GM23338 (cell line): ENCODE results near the gene RBM19. TPM values are rescaled to one million over a fixed set of nuclear protein-coding genes. Genes with fewer than 3 reads are reported as not detected.

ENCODE experiments used
- ATAC-seq: fragments of 200-7000 bp; cut with Tn5 transposase; 3 replicates; pipeline ENCODE4 v1.9.1; 2020
- DNase-seq: peaks from one replicate; pipeline ENCODE4 v3.0.0-alpha.2; 2015; ENCODE audit warnings: low spot score
- H2AFZ ChIP-seq: fragments of 200-600 bp; sonication (generic); 2 replicates; pipeline ENCODE4 v1.8.0; 2016; ENCODE audit warnings: antibody characterized with exemption, mild to moderate bottlenecking, moderate library complexity
- H3F3A ChIP-seq: fragments of 200-600 bp; sonication (generic); replicated peaks from 2 replicates; pipeline ENCODE4 v1.8.0; 2017; ENCODE audit warnings: antibody characterized with exemption, mixed run types, low read depth
- H3K27ac ChIP-seq: fragments of 200-600 bp; sonication (generic); 2 replicates; pipeline ENCODE4 v1.6.1; 2016; ENCODE audit warnings: low read depth
- H3K27me3 ChIP-seq: fragments of 200-600 bp; sonication (generic); 2 replicates; pipeline ENCODE4 v1.8.0; 2016; ENCODE audit warnings: mild to moderate bottlenecking, mixed run types, moderate library complexity; ENCODE audit not compliant: insufficient read depth
- H3K36me3 ChIP-seq: fragments of 200-600 bp; sonication (generic); 2 replicates; pipeline ENCODE4 v1.8.0; 2016; ENCODE audit warnings: mild to moderate bottlenecking; ENCODE audit not compliant: insufficient read depth
- H3K4me1 ChIP-seq: fragments of 200-600 bp; sonication (generic); 2 replicates; pipeline ENCODE4 v1.8.0; 2016; ENCODE audit warnings: mild to moderate bottlenecking, moderate library complexity; ENCODE audit not compliant: insufficient read depth
- H3K4me2 ChIP-seq: fragments of 200-600 bp; sonication (generic); 2 replicates; pipeline ENCODE4 v1.7.1; 2017; ENCODE audit warnings: mixed run types
- H3K4me3 ChIP-seq: fragments of 200-600 bp; sonication (generic); 2 replicates; pipeline ENCODE4 v1.6.1; 2016; ENCODE audit warnings: mixed run types
- H3K79me2 ChIP-seq: fragments of 200-600 bp; sonication (generic); replicated peaks from 2 replicates; pipeline ENCODE4 v1.8.0; 2017; ENCODE audit warnings: mild to moderate bottlenecking; ENCODE audit not compliant: insufficient read depth
- H3K9me2 ChIP-seq: fragments of 200-600 bp; sonication (generic); 2 replicates; pipeline ENCODE4 v1.8.0; 2017; ENCODE audit not compliant: insufficient read depth
- H4K20me1 ChIP-seq: fragments of 200-600 bp; sonication (generic); replicated peaks from 2 replicates; pipeline ENCODE4 v1.8.0; 2017; ENCODE audit warnings: mild to moderate bottlenecking; ENCODE audit not compliant: insufficient read depth
- H3K27ac Mint-ChIP-seq: 2 replicates; pipeline ENCODE4 v1.8.0; 2020; ENCODE audit warnings: inconsistent platforms, mild to moderate bottlenecking, moderate library complexity, mixed read lengths
- H3K27me3 Mint-ChIP-seq: 3 replicates; pipeline ENCODE4 v1.8.0; 2022; ENCODE audit warnings: low read depth, mild to moderate bottlenecking, moderate library complexity, mixed read lengths, inconsistent platforms; ENCODE audit not compliant: insufficient read depth, poor library complexity
- H3K36me3 Mint-ChIP-seq: 3 replicates; pipeline ENCODE4 v1.8.0; 2021; ENCODE audit warnings: low read depth, mild to moderate bottlenecking, inconsistent platforms, moderate library complexity, mixed read lengths
- H3K4me1 Mint-ChIP-seq: 3 replicates; pipeline ENCODE4 v1.8.0; 2020; ENCODE audit warnings: mild to moderate bottlenecking, inconsistent platforms, mixed read lengths
- H3K4me3 Mint-ChIP-seq: 3 replicates; pipeline ENCODE4 v1.8.0; 2021; ENCODE audit warnings: moderate library complexity, mild to moderate bottlenecking, inconsistent platforms, mixed read lengths
- H3K9me3 Mint-ChIP-seq: 3 replicates; pipeline ENCODE4 v1.8.0; 2020; ENCODE audit warnings: moderate library complexity, mild to moderate bottlenecking, inconsistent platforms, mixed read lengths
- EZH2 ChIP-seq: fragments of 200-600 bp; sonication (generic); IDR thresholded peaks from one replicate; pipeline ENCODE4 v1.8.0; 2017; ENCODE audit warnings: antibody characterized with exemption, mild to moderate bottlenecking, low read depth; ENCODE audit not compliant: unreplicated experiment
- NANOG ChIP-seq: IDR thresholded peaks from 2 replicates; pipeline ENCODE4 v1.6.1; 2016; ENCODE audit warnings: antibody characterized with exemption, borderline replicate concordance
- polyA plus RNA-seq: library from polyadenylated mRNA; unstranded; fragments of >200 nt; fragmentation: Nextera tagmentation; extraction: Ambion mirVana; gene quantifications from 2 replicates; pipeline ENCODE4 v1.2.1, GENCODE V29; 2016
- total RNA-seq: library from RNA; depleted of rRNA; stranded (reverse); fragments of >200 nt; shearing (Covaris generic); gene quantifications from 2 replicates; pipeline ENCODE4 v1.2.3, GENCODE V29; 2014
- TF ChIP-seq, protein P1 (sequence below): IDR thresholded peaks from one replicate; pipeline ENCODE4 v1.6.1; 2018; ENCODE audit warnings: antibody characterized with exemption; ENCODE audit not compliant: unreplicated experiment
- TF ChIP-seq, protein P2 (sequence below): IDR thresholded peaks from 2 replicates; pipeline ENCODE4 v1.6.1; 2016; ENCODE audit warnings: antibody characterized with exemption
- TF ChIP-seq, protein P3 (sequence below), 2 experiments: fragments of 200-600 bp in 1 of 2; sonication (generic) in 1 of 2; conservative IDR thresholded peaks; 2 replicates each; pipeline versions ENCODE4 v1.5.1 to v1.6.1; 2016 to 2017; ENCODE audit warnings: antibody characterized with exemption in 2 of 2, low read depth in 2 of 2, mild to moderate bottlenecking in 2 of 2, moderate library complexity in 1 of 2

Gene RBM19
- total and polyA plus RNA-seq, 2 experiments from 2014 or later, result 43.4 to 56.7 TPM

DNA sequence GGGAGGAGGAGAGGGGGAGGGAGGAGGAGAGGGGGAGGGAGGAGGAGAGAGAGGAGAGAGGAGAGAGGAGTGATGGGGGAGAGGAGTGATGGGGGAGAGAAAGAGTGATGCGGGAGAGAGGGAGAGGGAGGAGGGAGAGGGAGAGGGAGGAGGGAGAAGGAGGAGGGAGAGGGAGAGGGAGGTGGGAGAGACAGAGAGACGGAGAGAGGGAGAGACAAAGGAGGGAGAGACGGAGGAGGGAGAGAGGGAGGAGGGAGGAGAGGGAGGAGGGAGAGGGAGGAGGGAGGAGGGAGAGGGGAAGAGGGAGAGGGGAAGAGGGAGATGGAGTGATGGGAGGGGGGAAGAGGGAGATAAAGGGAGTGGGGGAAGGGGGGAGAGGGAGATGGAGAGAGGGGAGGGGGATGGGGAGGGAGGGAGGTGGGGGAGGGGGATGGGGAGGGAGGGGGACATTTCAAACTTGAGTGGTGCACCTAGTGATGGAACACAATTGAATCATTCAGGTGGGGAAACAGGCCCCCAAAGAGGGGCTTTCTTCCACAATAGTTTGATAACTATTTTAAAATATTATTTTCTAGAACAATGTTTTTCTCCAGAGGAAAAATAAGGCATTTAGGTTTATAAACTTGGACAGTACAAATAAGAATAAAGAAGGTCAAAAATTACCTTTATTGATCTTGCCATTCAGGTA is 46.8 kb upstream of the RBM19 start (continued):
- TF ChIP-seq, protein P1, sequence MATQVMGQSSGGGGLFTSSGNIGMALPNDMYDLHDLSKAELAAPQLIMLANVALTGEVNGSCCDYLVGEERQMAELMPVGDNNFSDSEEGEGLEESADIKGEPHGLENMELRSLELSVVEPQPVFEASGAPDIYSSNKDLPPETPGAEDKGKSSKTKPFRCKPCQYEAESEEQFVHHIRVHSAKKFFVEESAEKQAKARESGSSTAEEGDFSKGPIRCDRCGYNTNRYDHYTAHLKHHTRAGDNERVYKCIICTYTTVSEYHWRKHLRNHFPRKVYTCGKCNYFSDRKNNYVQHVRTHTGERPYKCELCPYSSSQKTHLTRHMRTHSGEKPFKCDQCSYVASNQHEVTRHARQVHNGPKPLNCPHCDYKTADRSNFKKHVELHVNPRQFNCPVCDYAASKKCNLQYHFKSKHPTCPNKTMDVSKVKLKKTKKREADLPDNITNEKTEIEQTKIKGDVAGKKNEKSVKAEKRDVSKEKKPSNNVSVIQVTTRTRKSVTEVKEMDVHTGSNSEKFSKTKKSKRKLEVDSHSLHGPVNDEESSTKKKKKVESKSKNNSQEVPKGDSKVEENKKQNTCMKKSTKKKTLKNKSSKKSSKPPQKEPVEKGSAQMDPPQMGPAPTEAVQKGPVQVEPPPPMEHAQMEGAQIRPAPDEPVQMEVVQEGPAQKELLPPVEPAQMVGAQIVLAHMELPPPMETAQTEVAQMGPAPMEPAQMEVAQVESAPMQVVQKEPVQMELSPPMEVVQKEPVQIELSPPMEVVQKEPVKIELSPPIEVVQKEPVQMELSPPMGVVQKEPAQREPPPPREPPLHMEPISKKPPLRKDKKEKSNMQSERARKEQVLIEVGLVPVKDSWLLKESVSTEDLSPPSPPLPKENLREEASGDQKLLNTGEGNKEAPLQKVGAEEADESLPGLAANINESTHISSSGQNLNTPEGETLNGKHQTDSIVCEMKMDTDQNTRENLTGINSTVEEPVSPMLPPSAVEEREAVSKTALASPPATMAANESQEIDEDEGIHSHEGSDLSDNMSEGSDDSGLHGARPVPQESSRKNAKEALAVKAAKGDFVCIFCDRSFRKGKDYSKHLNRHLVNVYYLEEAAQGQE, result no peak
- TF ChIP-seq, protein P2, sequence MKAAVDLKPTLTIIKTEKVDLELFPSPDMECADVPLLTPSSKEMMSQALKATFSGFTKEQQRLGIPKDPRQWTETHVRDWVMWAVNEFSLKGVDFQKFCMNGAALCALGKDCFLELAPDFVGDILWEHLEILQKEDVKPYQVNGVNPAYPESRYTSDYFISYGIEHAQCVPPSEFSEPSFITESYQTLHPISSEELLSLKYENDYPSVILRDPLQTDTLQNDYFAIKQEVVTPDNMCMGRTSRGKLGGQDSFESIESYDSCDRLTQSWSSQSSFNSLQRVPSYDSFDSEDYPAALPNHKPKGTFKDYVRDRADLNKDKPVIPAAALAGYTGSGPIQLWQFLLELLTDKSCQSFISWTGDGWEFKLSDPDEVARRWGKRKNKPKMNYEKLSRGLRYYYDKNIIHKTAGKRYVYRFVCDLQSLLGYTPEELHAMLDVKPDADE, result no peak

DNA sequence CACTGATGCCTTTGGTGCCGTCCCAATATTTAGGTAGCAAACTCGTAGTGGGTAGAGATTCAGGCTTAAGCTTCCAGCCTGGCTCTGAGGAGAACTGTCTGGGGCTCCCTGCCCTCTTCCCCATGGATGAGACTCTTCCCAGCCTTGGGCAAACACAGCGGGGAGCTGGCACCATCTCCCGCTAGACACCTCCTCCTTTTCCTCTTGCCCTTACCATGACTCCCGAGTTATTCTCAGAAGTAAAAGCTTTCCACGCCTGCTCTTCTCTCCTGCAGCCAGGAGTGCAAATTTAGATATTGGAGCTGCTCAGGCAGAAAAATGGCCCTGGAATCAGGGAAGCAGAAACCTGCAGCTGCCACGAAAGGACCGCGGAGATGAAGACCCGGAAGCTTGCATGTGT is 45.6 kb upstream of the RBM19 start:
- peaks cover 3% of the 10 kb centered on the region; the same call in 2 of the 3 replicates for H3K36me3 Mint-ChIP-seq
- Histone ChIP-seq H3K4me3 (no peak overlapping the region), H3K79me2 (no peaks in the 10 kb centered on the region), H3K27me3 (no peaks in the 10 kb centered on the region), H3K4me1 (no peaks in the 10 kb centered on the region), H4K20me1 (no peaks in the 10 kb centered on the region), H3K9me2 (peaks cover 5% of the 10 kb centered on the region; the same call in 1 of the 2 replicates), H3F3A (no peaks in the 10 kb centered on the region), H2AFZ (no peak overlapping the region), H3K4me2 (no peak overlapping the region), H3K27ac (no peak overlapping the region), H3K36me3 (no peaks in the 10 kb centered on the region)
- peaks cover 14% of the 10 kb centered on the region for H3K27me3 Mint-ChIP-seq
- TF ChIP-seq NANOG, result no peak
- TF ChIP-seq EZH2, result no peak
- no peak overlapping the region for H3K4me3 Mint-ChIP-seq
- ATAC-seq (no peak), DNase-seq (no peak)
- H3K27ac Mint-ChIP-seq, result no peak overlapping the region
- H3K9me3 Mint-ChIP-seq, result peaks cover 12% of the 10 kb centered on the region
- peaks cover 4% of the 10 kb centered on the region; the same call in 2 of the 3 replicates for H3K4me1 Mint-ChIP-seq

DNA sequence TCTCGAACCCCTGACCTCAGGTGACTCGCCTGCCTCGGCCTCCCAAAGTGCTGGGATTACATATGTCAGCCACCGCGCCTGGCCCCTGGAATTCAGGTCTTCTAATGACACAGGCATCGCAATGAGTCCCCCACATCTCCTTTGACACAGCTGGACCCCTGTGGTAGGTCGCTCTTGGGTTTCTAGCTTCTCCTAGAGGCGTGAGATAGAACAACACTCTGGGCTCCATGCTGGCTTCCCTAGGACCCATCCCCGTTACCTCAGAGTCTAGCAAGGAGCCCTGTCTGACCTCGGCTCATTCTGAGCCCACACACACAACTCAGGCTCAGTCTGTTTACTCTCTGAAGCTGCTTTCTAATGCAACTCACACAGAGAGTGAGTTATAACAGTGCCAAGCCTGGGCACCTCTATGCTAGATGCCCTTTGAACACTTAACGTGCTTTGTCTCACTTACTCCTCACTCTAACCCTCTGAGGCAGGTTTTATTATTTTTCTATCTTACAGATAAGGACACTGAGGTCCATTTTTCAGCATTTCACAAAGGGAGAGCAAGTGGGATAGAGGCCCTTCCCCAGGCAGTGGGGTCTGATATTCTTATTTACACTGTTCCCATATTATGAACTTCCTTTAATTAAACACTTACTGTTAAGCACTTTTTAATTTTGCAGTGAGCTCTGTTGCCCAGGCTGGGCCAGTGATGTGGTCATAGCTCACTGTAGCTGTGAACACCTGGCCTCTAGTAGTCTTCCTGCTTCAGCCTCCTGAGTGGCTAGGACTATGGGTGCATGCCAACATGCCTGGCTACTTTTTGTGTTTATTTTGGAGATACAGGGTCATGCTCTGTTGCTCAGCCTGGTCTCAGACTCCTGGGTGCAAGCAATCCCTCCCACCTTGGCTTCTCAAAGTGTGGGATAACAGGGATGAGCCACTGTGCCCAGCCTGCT is 40.6 kb upstream of the RBM19 start:
- H3K4me1 ChIP-seq, result no peaks in the 10 kb centered on the region
- DNase-seq, result peak; percentile 31
- Mint-ChIP-seq H3K36me3 (no peaks in the 10 kb centered on the region), H3K4me3 (no peak overlapping the region), H3K9me3 (peaks cover under 1% of the 10 kb centered on the region; the same call in 1 of the 3 replicates), H3K4me1 (no peaks in the 10 kb centered on the region), H3K27me3 (peaks cover 3% of the 10 kb centered on the region), H3K27ac (no peak overlapping the region)
- H3F3A ChIP-seq, result no peaks in the 10 kb centered on the region
- H3K27ac ChIP-seq, result no peak overlapping the region
- no peaks in the 10 kb centered on the region for H4K20me1 ChIP-seq
- peaks cover 5% of the 10 kb centered on the region; the same call in 1 of the 2 replicates for H3K9me2 ChIP-seq
- H3K79me2 ChIP-seq, result no peaks in the 10 kb centered on the region
- no peak overlapping the region for H2AFZ ChIP-seq
- H3K36me3 ChIP-seq, result no peaks in the 10 kb centered on the region
- H3K4me3 ChIP-seq, result no peak overlapping the region
- no peak overlapping the region for H3K4me2 ChIP-seq
- TF ChIP-seq, protein P2, result no peak
- TF ChIP-seq, protein P3, sequence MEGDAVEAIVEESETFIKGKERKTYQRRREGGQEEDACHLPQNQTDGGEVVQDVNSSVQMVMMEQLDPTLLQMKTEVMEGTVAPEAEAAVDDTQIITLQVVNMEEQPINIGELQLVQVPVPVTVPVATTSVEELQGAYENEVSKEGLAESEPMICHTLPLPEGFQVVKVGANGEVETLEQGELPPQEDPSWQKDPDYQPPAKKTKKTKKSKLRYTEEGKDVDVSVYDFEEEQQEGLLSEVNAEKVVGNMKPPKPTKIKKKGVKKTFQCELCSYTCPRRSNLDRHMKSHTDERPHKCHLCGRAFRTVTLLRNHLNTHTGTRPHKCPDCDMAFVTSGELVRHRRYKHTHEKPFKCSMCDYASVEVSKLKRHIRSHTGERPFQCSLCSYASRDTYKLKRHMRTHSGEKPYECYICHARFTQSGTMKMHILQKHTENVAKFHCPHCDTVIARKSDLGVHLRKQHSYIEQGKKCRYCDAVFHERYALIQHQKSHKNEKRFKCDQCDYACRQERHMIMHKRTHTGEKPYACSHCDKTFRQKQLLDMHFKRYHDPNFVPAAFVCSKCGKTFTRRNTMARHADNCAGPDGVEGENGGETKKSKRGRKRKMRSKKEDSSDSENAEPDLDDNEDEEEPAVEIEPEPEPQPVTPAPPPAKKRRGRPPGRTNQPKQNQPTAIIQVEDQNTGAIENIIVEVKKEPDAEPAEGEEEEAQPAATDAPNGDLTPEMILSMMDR (conservative IDR thresholded peaks at IDR 0.05; ENCODE audit: low read depth in 2 of 2), result peak; percentile 15 to 21; a peak in 2 of 4 replicates
- ATAC-seq, result peak; percentile 68
- H3K27me3 ChIP-seq, result no peaks in the 10 kb centered on the region
